NCI-H82 (cell line): ENCODE data around the gene ASGR1.

Experiments
- DNase-seq: peaks from one replicate; lab custom pipeline; 2025; lab: John Stamatoyannopoulos, UW

The ASGR1 gene

GRCh38 chr17:7123844-7124243 lies 55.3 kb downstream of the ASGR1 start:
- DNase-seq, result no peak
